PC-9 (cell line): ENCODE measurements around the gene SYNDIG1. TPM values are rescaled to one million over a fixed set of nuclear protein-coding genes. Genes with fewer than 3 reads are reported as not detected.

ENCODE experiments used
- BruUV-seq: library from RNA; stranded (reverse); fragments of 400-500 nt; replicated peaks from 2 replicates; lab custom pipeline; 2021; lab: Mats Ljungman, UMichigan
- CTCF ChIA-PET: fragments of 300-600 bp; sonication (Branson Sonifier 250); formaldehyde crosslinking; loops from one replicate; lab custom pipeline; 2022; ENCODE audit warnings: antibody characterized with exemption; lab: Charles Lee
- POLR2A ChIA-PET: fragments of 300-600 bp; sonication (Branson Sonifier 250); formaldehyde crosslinking; loops from one replicate; lab custom pipeline; 2022; ENCODE audit warnings: antibody characterized with exemption; ENCODE audit not compliant: unreplicated experiment; lab: Charles Lee
- DNase-seq, 2 experiments: peaks; one replicate each; pipeline versions ENCODE4 v3.0.0 to v3.0.0-alpha.2; 2015 to 2022; ENCODE audit warnings: mixed read lengths in 1 of 2
- H2AFZ ChIP-seq: fragments of 200-600 bp; sonication (generic); 2 replicates; pipeline ENCODE4 v1.8.1; 2017; ENCODE audit warnings: antibody characterized with exemption
- H3F3A ChIP-seq: fragments of 200-600 bp; sonication (generic); 2 replicates; pipeline ENCODE4 v1.8.1; 2017; ENCODE audit warnings: antibody characterized with exemption, mild to moderate bottlenecking, low read depth; ENCODE audit not compliant: insufficient read depth
- H3K27ac ChIP-seq: fragments of 200-600 bp; sonication (generic); 2 replicates; pipeline ENCODE4 v1.6.1; 2016; ENCODE audit warnings: mixed run types
- H3K27me3 ChIP-seq: fragments of 200-600 bp; sonication (generic); 2 replicates; pipeline ENCODE4 v1.6.1; 2016; ENCODE audit warnings: low read depth, mixed run types; ENCODE audit not compliant: insufficient read depth
- H3K36me3 ChIP-seq: fragments of 200-600 bp; sonication (generic); 2 replicates; pipeline ENCODE4 v1.6.1; 2016; ENCODE audit warnings: low read depth, mixed run types
- H3K4me1 ChIP-seq: fragments of 200-600 bp; sonication (generic); replicated peaks from 2 replicates; pipeline ENCODE4 v1.6.1; 2016; ENCODE audit warnings: mixed run types; ENCODE audit not compliant: insufficient read depth
- H3K4me2 ChIP-seq: fragments of 200-600 bp; sonication (generic); 2 replicates; pipeline ENCODE4 v1.6.1; 2017; ENCODE audit warnings: mixed run types
- H3K4me3 ChIP-seq: fragments of 200-600 bp; sonication (generic); 2 replicates; pipeline ENCODE4 v1.6.1; 2016; ENCODE audit warnings: mixed run types
- H3K79me2 ChIP-seq: fragments of 200-600 bp; sonication (generic); 2 replicates; pipeline ENCODE4 v1.6.1; 2017; ENCODE audit warnings: low read depth, mixed run types
- H3K9me2 ChIP-seq: fragments of 200-600 bp; sonication (generic); 2 replicates; pipeline ENCODE4 v1.8.1; 2017; ENCODE audit warnings: mild to moderate bottlenecking; ENCODE audit not compliant: insufficient read depth
- H3K9me3 ChIP-seq: fragments of 200-600 bp; sonication (generic); 2 replicates; pipeline ENCODE4 v1.8.1; 2016; ENCODE audit warnings: low read depth; ENCODE audit not compliant: insufficient read depth
- H4K20me1 ChIP-seq: fragments of 200-600 bp; sonication (generic); 2 replicates; pipeline ENCODE4 v1.8.1; 2017; ENCODE audit not compliant: insufficient read depth
- EZH2 ChIP-seq: fragments of 200-600 bp; sonication (generic); IDR thresholded peaks from 2 replicates; pipeline ENCODE4 v1.8.0; 2017; ENCODE audit warnings: antibody characterized with exemption, low read depth
- intact Hi-C: fragments of 100-400 bp; cut with micrococcal nuclease; formaldehyde crosslinking; loops from one replicate; pipeline ENCODE4 v1.10.0; 2022; ENCODE audit not compliant: unreplicated experiment
- total RNA-seq: library from RNA; stranded (reverse); gene quantifications from 2 replicates; pipeline ENCODE4 v1.2.3, GENCODE V29; 2021
- TF ChIP-seq, protein P1 (sequence below): fragments of 200-600 bp; sonication (generic); conservative IDR thresholded peaks from 2 replicates; pipeline ENCODE4 v1.6.1; 2017; ENCODE audit warnings: mixed run types, antibody characterized with exemption, mild to moderate bottlenecking, moderate library complexity

SYNDIG1 gene
- total RNA-seq, 1 experiment from 2014 or later: 0.17 TPM

DNA sequence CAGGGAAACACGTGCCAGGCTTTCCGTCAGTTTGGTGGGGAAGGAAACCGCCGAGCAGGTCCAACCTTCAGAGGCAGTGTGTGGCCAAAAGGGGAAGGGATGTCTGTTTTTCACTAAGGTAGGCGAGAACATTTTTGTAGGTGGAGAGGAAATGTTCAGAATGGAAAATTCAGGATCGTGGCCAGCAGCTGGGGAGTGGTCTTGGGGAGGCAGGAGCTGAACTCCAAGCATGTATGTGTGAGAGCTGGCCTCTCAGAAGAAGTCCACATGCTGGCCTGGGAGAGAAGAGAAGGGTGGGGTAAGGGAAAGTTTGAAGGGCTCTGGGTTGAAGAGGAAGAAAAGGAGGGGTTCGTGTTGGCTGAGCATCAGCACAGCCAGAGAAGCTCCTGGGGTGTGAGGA is 74.9 kb downstream of the SYNDIG1 start:
- BruUV-seq: no TSS peak
- Histone ChIP-seq H3K36me3 (no peaks in the 10 kb centered on the region), H3K9me3 (no peaks in the 10 kb centered on the region), H3K27ac (no peak overlapping the region), H3K4me2 (no peak overlapping the region), H3K4me3 (no peak overlapping the region), H3K9me2 (no peaks in the 10 kb centered on the region), H4K20me1 (no peaks in the 10 kb centered on the region), H3K27me3 (no peaks in the 10 kb centered on the region), H3F3A (no peaks in the 10 kb centered on the region), H3K4me1 (no peaks in the 10 kb centered on the region), H3K79me2 (no peaks in the 10 kb centered on the region), H2AFZ (no peak overlapping the region)
- CTCF ChIA-PET: no interaction called here
- POLR2A ChIA-PET: no interaction called here
- intact Hi-C loops: no loop called here
- no peak for TF ChIP-seq EZH2
- TF ChIP-seq, protein P1, sequence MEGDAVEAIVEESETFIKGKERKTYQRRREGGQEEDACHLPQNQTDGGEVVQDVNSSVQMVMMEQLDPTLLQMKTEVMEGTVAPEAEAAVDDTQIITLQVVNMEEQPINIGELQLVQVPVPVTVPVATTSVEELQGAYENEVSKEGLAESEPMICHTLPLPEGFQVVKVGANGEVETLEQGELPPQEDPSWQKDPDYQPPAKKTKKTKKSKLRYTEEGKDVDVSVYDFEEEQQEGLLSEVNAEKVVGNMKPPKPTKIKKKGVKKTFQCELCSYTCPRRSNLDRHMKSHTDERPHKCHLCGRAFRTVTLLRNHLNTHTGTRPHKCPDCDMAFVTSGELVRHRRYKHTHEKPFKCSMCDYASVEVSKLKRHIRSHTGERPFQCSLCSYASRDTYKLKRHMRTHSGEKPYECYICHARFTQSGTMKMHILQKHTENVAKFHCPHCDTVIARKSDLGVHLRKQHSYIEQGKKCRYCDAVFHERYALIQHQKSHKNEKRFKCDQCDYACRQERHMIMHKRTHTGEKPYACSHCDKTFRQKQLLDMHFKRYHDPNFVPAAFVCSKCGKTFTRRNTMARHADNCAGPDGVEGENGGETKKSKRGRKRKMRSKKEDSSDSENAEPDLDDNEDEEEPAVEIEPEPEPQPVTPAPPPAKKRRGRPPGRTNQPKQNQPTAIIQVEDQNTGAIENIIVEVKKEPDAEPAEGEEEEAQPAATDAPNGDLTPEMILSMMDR: no peak
- no peak for DNase-seq

GRCh38 chr20:24545168-24545567 is 75.7 kb downstream of the SYNDIG1 start:
- no peak for TF ChIP-seq EZH2
- TF ChIP-seq, protein P1: no peak
- no peaks in the 10 kb centered on the region for H3F3A ChIP-seq
- BruUV-seq: no TSS peak
- no peaks in the 10 kb centered on the region for H3K36me3 ChIP-seq
- no peak for DNase-seq
- intact Hi-C loops: no loop called here
- no peaks in the 10 kb centered on the region for H3K4me1 ChIP-seq
- H3K4me2 ChIP-seq: no peak overlapping the region
- no peaks in the 10 kb centered on the region for H3K27me3 ChIP-seq
- no peak overlapping the region for H3K4me3 ChIP-seq
- CTCF ChIA-PET: no interaction called here
- H3K79me2 ChIP-seq: no peaks in the 10 kb centered on the region
- no peaks in the 10 kb centered on the region for H3K9me3 ChIP-seq
- H3K9me2 ChIP-seq: no peaks in the 10 kb centered on the region
- H3K27ac ChIP-seq: no peak overlapping the region
- no peak overlapping the region for H2AFZ ChIP-seq
- POLR2A ChIA-PET: no interaction called here
- no peaks in the 10 kb centered on the region for H4K20me1 ChIP-seq

DNA sequence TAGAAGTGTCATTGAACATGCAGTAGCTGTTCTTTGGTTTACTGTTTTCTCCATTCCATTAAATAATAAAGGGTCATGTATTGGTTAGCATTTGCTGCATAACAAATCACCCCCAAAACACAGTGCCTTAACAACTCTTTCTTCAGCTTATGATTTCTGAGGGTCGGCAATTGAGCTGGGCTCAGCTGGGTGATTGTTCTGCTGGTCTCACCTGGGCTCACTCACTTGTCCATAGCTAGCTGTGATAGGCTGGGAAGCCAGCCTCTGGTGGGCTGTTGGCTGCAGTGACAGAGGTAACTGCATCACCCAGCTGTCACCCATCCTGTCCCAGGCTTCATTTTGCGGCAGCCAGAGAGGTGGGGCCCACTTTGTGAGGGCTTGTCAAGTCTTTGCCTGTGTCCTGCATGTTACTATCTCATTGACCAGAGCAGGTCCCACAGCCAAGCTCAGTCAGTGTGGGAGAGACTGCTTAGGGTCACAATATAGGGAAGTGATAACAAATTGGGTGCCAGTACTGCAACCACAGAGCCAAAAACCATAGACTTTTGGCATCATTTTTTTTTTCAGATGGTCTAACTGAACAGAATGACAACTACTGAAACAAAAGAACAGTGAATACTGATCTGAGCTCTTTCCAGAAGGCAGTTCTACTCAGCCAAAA is 76.9 kb downstream of the SYNDIG1 start:
- no peak for TF ChIP-seq EZH2
- TF ChIP-seq, protein P1: no peak
- no TSS peak for BruUV-seq
- DNase-seq: no peak
- H3K9me3 ChIP-seq: no peaks in the 10 kb centered on the region
- ChIA-PET POLR2A (interaction anchor here (0.6 kb wide), 1 partner anchor 545 kb away, joined by 11 read pairs; no protein-coding TSS in a partner anchor), CTCF (no interaction called here)
- intact Hi-C loops: no loop called here
- no peaks in the 10 kb centered on the region for H3F3A ChIP-seq
- H3K9me2 ChIP-seq: no peaks in the 10 kb centered on the region
- no peak overlapping the region for H3K4me2 ChIP-seq
- H3K27ac ChIP-seq: no peak overlapping the region
- H3K79me2 ChIP-seq: no peaks in the 10 kb centered on the region
- H4K20me1 ChIP-seq: no peaks in the 10 kb centered on the region
- no peak overlapping the region for H3K4me3 ChIP-seq
- H3K36me3 ChIP-seq: no peaks in the 10 kb centered on the region
- no peak overlapping the region for H2AFZ ChIP-seq
- no peaks in the 10 kb centered on the region for H3K27me3 ChIP-seq
- no peaks in the 10 kb centered on the region for H3K4me1 ChIP-seq
